HG03378 (cell line): ENCODE measurements around the gene BBC3.
"Not testable (repeated sequence)": the region's sequence is repeated elsewhere in the genome, so short reads cannot be mapped to it uniquely, and the experiment has no call there.

Experiments
- ATAC-seq: cut with Tn5 transposase; IDR thresholded peaks from one replicate; pipeline ENCODE4 v1.9.1; 2021; ENCODE audit warnings: mild to moderate bottlenecking, moderate library complexity; ENCODE audit not compliant: unreplicated experiment

Gene BBC3, protein sequence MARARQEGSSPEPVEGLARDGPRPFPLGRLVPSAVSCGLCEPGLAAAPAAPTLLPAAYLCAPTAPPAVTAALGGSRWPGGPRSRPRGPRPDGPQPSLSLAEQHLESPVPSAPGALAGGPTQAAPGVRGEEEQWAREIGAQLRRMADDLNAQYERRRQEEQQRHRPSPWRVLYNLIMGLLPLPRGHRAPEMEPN

DNA sequence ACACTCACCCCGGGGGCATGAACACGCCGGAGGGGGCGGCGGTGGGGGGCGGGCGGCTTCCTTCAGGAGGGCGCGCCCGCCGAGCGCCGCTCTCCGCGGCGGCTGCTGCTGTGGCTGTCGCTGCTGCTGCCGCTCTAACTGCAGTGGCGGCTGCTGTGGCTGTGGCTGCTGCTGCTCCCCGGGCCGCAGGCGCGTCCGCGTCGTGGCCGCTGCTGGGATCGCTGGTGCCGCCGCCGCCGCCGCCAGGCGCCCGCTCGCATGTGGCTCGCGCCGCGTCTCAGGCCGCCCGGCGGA, at the start of gene BBC3:
Gene BBC3, minus strand, starts transcription at position 279 of the 294 bp plus-strand sequence. CDS start 2,768 bp downstream, outside the sequence.
- no peak for ATAC-seq

DNA sequence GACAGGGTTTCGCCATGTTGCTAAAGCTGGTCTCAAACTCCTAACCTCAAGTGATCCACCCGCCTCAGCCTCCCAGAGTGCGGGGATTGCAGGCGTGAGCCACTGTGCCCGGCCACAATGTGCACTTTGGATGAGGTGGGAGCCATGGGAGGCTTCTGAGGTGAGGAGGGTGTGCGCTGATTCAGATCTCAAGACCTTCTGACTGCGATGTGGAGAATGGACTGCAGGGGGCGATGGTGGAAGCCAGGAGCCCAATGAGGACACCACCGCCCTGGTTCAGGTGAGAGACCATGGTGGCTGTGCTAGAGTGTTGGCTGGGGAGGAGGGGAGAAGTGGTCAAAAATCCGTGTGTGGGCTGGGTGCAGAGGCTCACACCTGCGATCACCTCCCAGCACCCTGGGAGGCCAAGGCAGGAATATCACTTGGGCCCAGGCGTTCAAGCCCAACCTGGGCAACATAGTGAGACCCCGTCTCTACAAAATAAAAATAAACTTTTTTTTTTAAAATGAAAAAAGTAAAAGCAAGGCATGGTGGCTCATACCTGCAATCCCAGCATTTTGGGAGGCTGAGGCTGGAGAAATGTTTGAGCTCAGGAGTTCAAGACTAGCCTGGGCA, 49.3 kb upstream of the BBC3 start:
- ATAC-seq: no peak

GRCh38 chr19:47276513-47276912, 45.5 kb upstream of the BBC3 start:
- ATAC-seq: not testable (repeated sequence)

DNA sequence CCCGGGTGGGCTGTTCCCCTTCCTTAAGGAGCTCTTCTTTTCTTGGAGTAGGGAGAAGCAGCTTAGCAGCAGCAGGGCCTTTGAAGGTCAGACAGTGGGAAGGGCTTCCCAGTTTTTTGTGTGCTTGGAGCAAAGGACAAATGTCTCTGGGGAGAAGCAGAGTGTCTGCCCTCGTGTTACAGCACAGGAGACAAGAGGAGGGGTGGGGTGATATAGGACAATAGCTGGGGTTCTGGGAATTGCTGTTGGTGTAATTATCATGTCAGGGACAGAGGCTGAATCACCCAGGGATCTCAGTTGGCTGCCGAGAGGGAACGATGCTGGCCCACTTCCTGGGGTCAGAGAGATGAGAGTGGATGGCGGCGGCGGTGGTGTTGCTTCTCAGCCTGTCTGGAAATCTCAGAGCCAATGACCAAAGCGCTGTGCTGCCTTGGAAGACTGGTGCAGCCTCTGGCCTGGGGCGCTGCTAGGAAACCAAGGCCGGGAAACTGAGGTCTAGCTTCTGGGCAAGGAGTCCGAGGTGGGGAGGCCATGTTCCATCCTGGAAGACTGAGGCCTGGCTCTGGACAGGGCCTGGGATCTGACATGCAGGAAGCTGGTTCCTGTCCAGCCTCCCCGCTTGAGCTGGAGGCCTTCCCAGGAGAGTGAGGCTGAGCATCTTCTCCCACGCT, 44.9 kb upstream of the BBC3 start:
- no peak for ATAC-seq

- no peak for ATAC-seq
These were observed 44.1 kb upstream of the BBC3 start for GRCh38 chr19:47274891-47275761.

DNA sequence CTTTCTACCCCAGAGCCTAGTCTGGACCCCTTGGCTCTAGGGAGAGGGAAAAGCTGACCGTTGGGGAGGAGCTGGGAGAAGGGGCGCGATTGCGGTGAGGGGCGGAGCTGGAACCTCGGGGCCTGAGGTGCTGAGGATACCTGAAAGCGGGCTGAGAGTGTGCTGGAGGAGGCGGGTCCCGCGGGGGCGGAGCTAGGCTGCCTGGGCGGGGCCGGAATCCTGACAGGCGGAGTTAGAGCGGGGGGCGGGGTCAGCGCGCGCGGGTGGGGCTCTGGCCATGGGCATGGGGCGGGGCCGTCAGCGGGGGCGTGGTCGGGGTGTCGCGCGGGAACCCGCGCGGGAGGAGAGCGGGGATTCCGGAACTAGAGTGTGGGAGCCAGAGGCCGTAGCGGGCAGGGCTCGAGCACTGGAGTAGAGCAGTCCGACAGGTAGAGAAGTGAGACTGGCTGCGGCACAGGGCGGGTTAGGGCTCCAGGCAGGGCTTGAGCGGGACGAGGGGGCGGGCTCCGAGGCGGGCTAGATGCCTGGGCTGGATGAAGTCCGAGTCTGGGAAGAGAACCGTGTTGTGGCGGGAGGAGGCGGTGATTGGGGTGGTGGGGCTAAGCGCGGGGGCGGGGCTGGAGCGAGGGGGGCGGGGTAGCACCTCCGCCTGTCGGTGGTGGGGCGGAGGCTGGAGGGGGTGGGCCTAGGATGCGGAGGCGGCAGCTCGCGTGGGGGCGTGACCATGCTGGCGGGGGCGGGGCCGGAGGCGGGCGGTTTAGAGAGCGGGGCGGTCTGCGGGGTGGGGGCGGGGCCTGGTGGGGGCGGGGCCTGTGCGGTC, 43.3 kb upstream of the BBC3 start, which contains the start of gene INAFM1:
Gene INAFM1, plus strand, starts transcription at position 815 of the 820 bp plus-strand sequence. CDS start 35 bp downstream, outside the sequence.
- peak; percentile 40 for ATAC-seq

DNA sequence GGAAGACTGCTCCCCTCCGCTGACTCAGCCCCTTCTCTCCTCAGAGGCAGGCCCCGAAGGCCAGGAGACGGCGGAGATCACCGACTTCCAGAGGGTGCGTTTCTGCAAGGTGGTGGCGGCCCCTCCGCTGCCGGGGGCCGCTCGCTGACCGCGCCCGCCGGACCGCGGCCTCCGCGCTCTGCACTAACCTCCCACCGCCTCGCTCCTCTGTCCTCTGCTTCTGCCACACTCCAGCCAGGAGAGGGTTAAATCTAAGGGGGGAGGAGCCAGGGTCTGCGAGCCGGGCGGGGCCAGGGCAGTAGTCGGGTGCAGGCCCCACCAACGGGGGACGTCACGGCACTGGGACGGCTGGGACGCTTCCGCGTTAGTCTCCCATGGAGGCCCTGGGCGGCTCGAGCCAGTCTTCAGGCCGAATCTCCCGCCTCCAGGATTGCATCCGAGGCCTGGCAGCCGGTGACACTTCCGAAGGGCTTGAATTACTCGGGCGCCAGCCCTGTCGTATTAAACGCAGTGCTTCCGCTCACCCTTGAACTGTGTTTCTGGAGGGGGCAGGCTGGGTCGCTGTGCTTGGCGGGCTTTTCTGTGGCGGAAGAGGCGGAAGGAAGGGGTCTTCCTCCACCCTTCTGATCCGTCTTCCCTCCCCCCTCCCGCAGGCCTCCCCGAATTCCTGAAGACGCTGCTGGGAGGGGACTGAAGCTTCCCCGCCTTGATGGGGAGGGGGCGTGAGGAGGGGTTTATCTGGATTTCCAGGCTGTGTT, 42.5 kb upstream of the BBC3 start:
- peak; percentile 46 for ATAC-seq

DNA sequence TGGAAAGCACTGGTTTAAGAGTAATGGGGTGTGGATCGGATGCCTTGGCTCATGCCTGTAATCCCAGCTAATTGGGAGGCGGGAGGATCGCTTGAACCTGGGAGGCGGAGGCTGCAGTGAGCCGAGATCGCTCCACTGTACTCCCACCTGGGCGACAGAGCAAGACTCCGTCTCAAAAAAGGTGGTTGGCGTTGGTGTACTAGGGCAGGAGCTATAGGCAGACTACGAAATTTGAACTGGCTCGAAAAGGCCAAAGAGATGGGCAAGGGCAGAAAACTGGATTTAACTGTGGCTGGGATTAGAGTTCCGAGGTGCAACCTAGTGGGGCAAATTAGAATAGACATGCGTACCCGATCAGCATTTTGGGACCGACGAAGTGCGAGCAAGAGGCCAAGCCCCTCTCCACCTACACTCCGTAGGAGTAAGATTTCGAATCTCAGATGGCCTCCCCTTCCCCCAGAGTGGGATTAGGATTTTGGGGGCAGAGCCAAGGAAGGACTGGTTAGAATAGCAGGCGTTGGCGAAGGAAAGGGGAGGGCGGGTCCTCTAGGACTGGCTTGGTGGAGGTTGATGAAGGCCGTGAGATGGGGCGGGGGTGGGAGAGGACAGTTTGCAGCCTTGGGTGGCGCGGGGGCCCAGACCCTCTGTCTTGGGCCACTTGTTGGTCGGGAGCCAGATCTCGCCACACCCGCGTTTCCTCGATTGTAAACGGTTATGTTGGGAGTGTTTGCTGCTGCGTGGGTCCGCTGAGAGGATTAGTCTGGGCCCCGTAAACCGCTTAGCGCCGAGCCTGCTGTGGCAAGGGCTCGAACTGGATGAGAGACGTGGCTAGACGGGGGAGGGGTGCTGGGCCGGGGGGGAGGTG, 41.7 kb upstream of the BBC3 start:
- no peak for ATAC-seq

DNA sequence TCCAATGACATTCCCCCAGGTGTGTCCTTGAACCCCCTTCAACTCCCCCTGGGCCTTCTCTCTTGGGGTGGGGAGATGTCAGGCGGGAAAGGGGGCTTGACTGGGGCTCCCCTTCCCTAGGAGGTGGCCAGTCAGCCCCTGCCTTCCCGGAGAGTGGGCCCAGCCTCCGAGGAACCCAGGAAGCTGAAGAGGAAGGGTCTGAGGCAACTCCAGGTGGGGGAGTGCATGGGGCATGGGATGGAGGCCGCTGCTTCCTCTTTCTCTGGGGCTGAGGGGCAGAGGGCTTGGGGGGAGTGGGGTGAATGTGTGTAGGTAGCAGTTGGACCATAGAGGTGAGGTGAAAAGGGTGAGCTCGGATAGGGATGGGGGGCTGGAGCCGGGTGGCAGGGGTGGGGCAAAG, 41.0 kb upstream of the BBC3 start:
- no peak for ATAC-seq

- no peak for ATAC-seq
These were observed 39.4 kb upstream of the BBC3 start for GRCh38 chr19:47270408-47270807.

DNA sequence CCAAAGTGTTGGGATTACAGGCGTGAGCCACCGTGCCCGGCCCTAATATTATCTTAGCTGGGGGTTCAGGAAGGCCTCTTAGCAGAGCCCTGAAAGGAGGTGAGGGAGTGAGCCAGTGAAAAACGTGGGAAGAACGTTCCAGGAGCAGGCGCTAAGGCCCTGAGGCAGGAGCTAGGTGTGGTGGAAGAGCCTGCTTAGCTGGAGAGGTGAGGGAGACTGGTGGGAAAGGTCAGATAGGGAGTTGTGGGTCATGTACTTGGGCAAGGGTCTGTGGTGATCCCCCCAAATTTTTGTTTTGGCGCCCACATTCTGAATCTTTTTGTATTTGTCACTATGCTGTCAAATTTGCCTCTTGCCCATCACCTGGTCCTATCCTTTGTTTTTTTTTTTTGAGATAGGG, 38.6 kb upstream of the BBC3 start:
- ATAC-seq: no peak

- ATAC-seq: no peak
These were observed 37.0 kb upstream of the BBC3 start for GRCh38 chr19:47268028-47268427.

- ATAC-seq: no peak
These were observed 36.4 kb upstream of the BBC3 start for GRCh38 chr19:47267350-47267759.

GRCh38 chr19:47266401-47266941, 35.5 kb upstream of the BBC3 start:
- no peak for ATAC-seq

DNA sequence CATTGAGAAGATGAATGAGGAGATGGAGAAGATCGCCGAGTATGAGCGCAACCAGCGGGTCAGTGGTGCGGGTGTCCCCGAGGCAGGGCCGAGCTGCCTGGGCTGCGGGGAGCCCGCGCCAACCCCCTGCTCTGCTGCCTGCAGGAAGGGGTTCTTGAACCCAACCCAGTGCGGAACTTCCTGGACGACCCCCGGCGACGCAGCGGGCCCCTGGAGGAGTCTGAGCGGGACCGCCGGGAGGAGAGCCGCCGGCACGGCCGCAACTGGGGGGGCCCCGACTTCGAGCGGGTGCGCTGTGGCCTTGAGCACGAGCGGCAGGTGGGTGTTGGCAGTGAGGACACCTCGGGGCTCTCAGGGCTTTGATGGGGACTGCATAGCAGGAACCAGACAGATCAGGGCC, 33.6 kb upstream of the BBC3 start:
- ATAC-seq: no peak

GRCh38 chr19:47261946-47262793, 31.2 kb upstream of the BBC3 start:
- peak; percentile 60 for ATAC-seq

DNA sequence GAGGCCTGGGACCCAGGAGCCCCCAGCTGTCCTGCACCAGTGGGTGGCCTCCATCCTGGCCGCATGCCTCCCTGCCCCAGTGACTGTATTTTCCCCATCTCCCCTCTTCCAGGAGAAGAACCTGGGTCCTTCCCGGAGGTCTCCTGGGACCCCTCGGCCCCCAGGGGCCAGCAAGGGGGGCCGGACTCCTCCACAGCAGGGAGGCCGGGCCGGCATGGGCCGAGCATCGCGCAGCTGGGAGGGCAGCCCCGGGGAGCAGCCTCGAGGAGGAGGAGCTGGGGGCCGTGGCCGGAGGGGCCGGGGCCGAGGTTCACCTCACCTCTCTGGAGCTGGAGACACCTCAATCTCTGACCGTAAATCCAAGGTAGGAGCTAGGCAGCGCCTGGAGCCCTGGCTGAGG, 29.5 kb upstream of the BBC3 start:
- no peak for ATAC-seq
